Measurements from ENCODE around the gene AMY1B.
"Not testable (repeated sequence)": the region's sequence is repeated elsewhere in the genome, so short reads cannot be mapped to it uniquely, and the experiment has no call there.

The AMY1B gene

DNA sequence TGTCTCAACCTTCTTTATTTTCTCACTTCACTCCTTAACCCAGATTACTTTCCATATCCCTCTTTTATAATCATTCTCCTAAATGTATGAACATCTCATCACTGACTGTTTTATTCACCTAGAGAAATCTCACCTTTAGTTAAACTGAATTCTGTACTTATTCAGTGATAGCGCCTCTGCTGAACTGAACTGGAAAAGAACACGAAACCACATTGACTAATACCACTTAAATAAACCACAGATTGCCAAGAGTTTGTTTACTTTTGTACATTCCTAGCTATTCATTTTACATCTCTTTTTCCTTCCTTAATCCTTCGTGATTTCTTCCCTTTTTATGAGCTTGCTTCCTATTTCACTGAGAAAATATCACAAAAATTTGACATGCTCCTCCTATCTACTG lies 11.7 kb upstream of the AMY1B start:
- H2AFZ ChIP-seq (ENCODE audit: insufficient read depth, low read length, poor library complexity); H4K12ac ChIP-seq (ENCODE audit: low read depth, low read length); H4K8ac ChIP-seq (ENCODE audit: low read depth, low read length); H3K9me3 ChIP-seq (ENCODE audit: insufficient read depth, low read depth, low read length); H3K4me2 ChIP-seq (ENCODE audit: low read length); H3K27ac ChIP-seq (ENCODE audit: low read depth, low read length); H3K9ac ChIP-seq (ENCODE audit: low read length); H2BK12ac ChIP-seq (ENCODE audit: low read length); H3K79me2 ChIP-seq (ENCODE audit: control insufficient read depth, insufficient read depth, low read length, poor library complexity); H3K36me3 ChIP-seq (ENCODE audit: control insufficient read depth in 1 of 2, insufficient read depth in 2 of 2, low read length in 2 of 2); H3K18ac ChIP-seq (ENCODE audit: low read length); H3K79me1 ChIP-seq (ENCODE audit: low read length); H3K4me1 ChIP-seq (ENCODE audit: control insufficient read depth in 1 of 2, insufficient read depth in 2 of 2, low read length in 2 of 2); H2AK5ac ChIP-seq (ENCODE audit: low read length); H3K23ac ChIP-seq (ENCODE audit: low read length); H4K91ac ChIP-seq (ENCODE audit: low read depth, low read length); H2BK5ac ChIP-seq (ENCODE audit: low read depth, low read length, poor library complexity); DNase-seq; H3K27me3 ChIP-seq (ENCODE audit: insufficient read depth, low read length); H3K4me3 ChIP-seq (ENCODE audit: low read depth, low read length); H3K14ac ChIP-seq (ENCODE audit: low read length); H3K4ac ChIP-seq (ENCODE audit: low read depth, low read length); H2BK120ac ChIP-seq (ENCODE audit: insufficient read depth, low read length, poor library complexity): not testable (repeated sequence)
- no CpG with 5 or more reads among the region's 3 CpGs for WGBS (ENCODE audit: extremely low coverage, insufficient coverage, insufficient read length)

DNA sequence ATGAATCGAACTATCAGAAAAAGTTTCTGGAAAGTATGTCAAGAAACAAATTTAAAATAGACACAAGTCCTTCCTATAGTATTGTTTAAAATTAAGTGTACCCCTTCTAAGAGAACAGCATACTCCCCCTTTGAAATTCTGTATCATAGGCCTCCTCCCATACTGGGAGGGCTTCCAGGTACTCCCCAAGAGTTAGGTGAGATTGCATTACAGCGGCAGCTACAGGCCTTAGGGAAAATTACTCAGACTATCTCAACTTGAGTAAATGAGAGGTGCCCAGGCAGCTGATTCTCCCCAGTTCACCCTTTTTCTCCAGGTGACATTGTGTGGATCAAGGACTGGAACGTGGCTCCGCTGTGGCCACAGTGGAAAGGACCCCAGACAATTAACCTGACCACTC lies 5.2 kb upstream of the AMY1B start:
- H3K27ac ChIP-seq (ENCODE audit: low read depth, low read length); H3K79me1 ChIP-seq (ENCODE audit: low read length); DNase-seq; H3K23ac ChIP-seq (ENCODE audit: low read length); H3K27me3 ChIP-seq (ENCODE audit: insufficient read depth, low read length); H3K36me3 ChIP-seq (ENCODE audit: control insufficient read depth in 1 of 2, insufficient read depth in 2 of 2, low read length in 2 of 2); H3K9me3 ChIP-seq (ENCODE audit: insufficient read depth, low read depth, low read length); H3K9ac ChIP-seq (ENCODE audit: low read length); H2AFZ ChIP-seq (ENCODE audit: insufficient read depth, low read length, poor library complexity); H2BK12ac ChIP-seq (ENCODE audit: low read length); H3K4me2 ChIP-seq (ENCODE audit: low read length); H3K4me1 ChIP-seq (ENCODE audit: control insufficient read depth in 1 of 2, insufficient read depth in 2 of 2, low read length in 2 of 2); H3K79me2 ChIP-seq (ENCODE audit: control insufficient read depth, insufficient read depth, low read length, poor library complexity); H3K14ac ChIP-seq (ENCODE audit: low read length); H2BK120ac ChIP-seq (ENCODE audit: insufficient read depth, low read length, poor library complexity); H3K4me3 ChIP-seq (ENCODE audit: low read depth, low read length); H4K91ac ChIP-seq (ENCODE audit: low read depth, low read length); H2AK5ac ChIP-seq (ENCODE audit: low read length); H3K18ac ChIP-seq (ENCODE audit: low read length); H4K8ac ChIP-seq (ENCODE audit: low read depth, low read length); H4K12ac ChIP-seq (ENCODE audit: low read depth, low read length); H2BK5ac ChIP-seq (ENCODE audit: low read depth, low read length, poor library complexity); H3K4ac ChIP-seq (ENCODE audit: low read depth, low read length): not testable (repeated sequence)
- no CpG with 5 or more reads among the region's 4 CpGs for WGBS (ENCODE audit: extremely low coverage, insufficient coverage, insufficient read length)

GRCh38 chr1:103700669-103701068 lies 4.7 kb upstream of the AMY1B start:
- not testable (repeated sequence) for H3K27me3 ChIP-seq (ENCODE audit: insufficient read depth, low read length); H3K4me1 ChIP-seq (ENCODE audit: control insufficient read depth in 1 of 2, insufficient read depth in 2 of 2, low read length in 2 of 2); H3K79me2 ChIP-seq (ENCODE audit: control insufficient read depth, insufficient read depth, low read length, poor library complexity); H3K23ac ChIP-seq (ENCODE audit: low read length); H3K18ac ChIP-seq (ENCODE audit: low read length); H3K14ac ChIP-seq (ENCODE audit: low read length); H3K27ac ChIP-seq (ENCODE audit: low read depth, low read length); H3K9ac ChIP-seq (ENCODE audit: low read length); H4K91ac ChIP-seq (ENCODE audit: low read depth, low read length); H3K4me2 ChIP-seq (ENCODE audit: low read length); H3K4ac ChIP-seq (ENCODE audit: low read depth, low read length); H4K8ac ChIP-seq (ENCODE audit: low read depth, low read length); H4K12ac ChIP-seq (ENCODE audit: low read depth, low read length); H3K9me3 ChIP-seq (ENCODE audit: insufficient read depth, low read depth, low read length); H2BK12ac ChIP-seq (ENCODE audit: low read length); H2AK5ac ChIP-seq (ENCODE audit: low read length); H3K36me3 ChIP-seq (ENCODE audit: control insufficient read depth in 1 of 2, insufficient read depth in 2 of 2, low read length in 2 of 2); H3K79me1 ChIP-seq (ENCODE audit: low read length); H3K4me3 ChIP-seq (ENCODE audit: low read depth, low read length); H2AFZ ChIP-seq (ENCODE audit: insufficient read depth, low read length, poor library complexity); H2BK5ac ChIP-seq (ENCODE audit: low read depth, low read length, poor library complexity); DNase-seq; H2BK120ac ChIP-seq (ENCODE audit: insufficient read depth, low read length, poor library complexity)
- no CpG with 5 or more reads among the region's 4 CpGs for WGBS (ENCODE audit: extremely low coverage, insufficient coverage, insufficient read length)

DNA sequence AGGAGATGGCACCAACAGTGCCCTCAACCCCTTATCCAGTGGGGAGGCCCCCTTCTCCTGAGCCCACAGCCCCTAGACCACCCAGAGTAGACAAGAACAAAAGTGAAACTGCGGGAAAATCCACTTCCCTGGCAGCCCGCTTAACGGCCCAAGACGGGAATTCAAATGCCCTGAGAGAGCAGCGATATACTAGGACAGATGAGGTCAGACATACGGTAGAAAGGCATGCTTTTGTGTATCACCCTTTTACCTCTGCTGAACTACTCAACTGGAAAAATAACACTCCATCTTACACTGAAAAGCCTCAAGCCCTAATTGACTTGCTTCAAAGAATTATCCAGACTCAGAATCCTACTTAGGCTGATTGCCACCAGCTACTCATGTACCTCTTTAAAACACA lies 1.4 kb upstream of the AMY1B start:
- not testable (repeated sequence) for H2BK120ac ChIP-seq (ENCODE audit: insufficient read depth, low read length, poor library complexity); H3K4ac ChIP-seq (ENCODE audit: low read depth, low read length); H3K27me3 ChIP-seq (ENCODE audit: insufficient read depth, low read length); H3K4me3 ChIP-seq (ENCODE audit: low read depth, low read length); H3K9me3 ChIP-seq (ENCODE audit: insufficient read depth, low read depth, low read length); H3K79me2 ChIP-seq (ENCODE audit: control insufficient read depth, insufficient read depth, low read length, poor library complexity); DNase-seq; H3K23ac ChIP-seq (ENCODE audit: low read length); H4K8ac ChIP-seq (ENCODE audit: low read depth, low read length); H3K4me2 ChIP-seq (ENCODE audit: low read length); H4K91ac ChIP-seq (ENCODE audit: low read depth, low read length); H3K79me1 ChIP-seq (ENCODE audit: low read length); H3K4me1 ChIP-seq (ENCODE audit: control insufficient read depth in 1 of 2, insufficient read depth in 2 of 2, low read length in 2 of 2); H3K14ac ChIP-seq (ENCODE audit: low read length); H3K18ac ChIP-seq (ENCODE audit: low read length); H4K12ac ChIP-seq (ENCODE audit: low read depth, low read length); H3K27ac ChIP-seq (ENCODE audit: low read depth, low read length); H2BK12ac ChIP-seq (ENCODE audit: low read length); H3K36me3 ChIP-seq (ENCODE audit: control insufficient read depth in 1 of 2, insufficient read depth in 2 of 2, low read length in 2 of 2); H3K9ac ChIP-seq (ENCODE audit: low read length); H2AFZ ChIP-seq (ENCODE audit: insufficient read depth, low read length, poor library complexity); H2BK5ac ChIP-seq (ENCODE audit: low read depth, low read length, poor library complexity); H2AK5ac ChIP-seq (ENCODE audit: low read length)
- WGBS (ENCODE audit: extremely low coverage, insufficient coverage, insufficient read length): no CpG with 5 or more reads among the region's 6 CpGs
